Hematopoietic multipotent progenitor cell treated with erythropoietin and hydrocortisone succinate and interleukin-3 and kit ligand, for 8 days (in vitro differentiated cells): ENCODE measurements around the gene ZNF775.

Source experiments
- DNase-seq: peaks from one replicate; pipeline ENCODE4 v3.0.0-alpha.2; 2015

Gene ZNF775

DNA sequence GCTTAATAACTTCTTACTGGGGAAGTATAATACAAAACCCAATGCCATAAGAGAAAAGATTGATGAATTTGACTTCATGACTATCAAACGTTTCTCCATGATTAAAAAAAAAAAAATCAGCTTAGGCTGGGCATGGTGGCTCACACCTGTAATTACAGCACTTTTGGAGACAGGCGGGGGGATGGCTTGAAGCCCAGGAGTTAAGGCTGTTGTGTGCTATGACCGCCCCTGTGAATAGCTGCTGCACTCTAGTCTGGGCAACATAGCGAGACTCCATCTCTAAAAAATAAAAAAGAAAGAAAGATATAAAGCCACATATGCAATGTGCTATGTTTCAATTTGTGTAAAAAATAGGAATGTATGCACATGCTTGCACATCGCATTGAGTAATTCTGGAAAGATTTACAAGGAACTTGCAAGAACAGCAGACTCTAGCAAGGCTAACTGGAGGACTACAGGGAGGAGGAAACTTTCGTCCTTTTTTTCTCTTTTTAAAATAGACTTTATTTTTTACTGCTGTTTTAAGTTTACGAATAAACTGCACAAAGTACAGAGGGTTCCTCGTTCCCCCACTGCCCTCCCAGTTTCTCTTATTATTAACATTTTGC is 27.4 kb upstream of the ZNF775 start:
- no peak for DNase-seq

DNA sequence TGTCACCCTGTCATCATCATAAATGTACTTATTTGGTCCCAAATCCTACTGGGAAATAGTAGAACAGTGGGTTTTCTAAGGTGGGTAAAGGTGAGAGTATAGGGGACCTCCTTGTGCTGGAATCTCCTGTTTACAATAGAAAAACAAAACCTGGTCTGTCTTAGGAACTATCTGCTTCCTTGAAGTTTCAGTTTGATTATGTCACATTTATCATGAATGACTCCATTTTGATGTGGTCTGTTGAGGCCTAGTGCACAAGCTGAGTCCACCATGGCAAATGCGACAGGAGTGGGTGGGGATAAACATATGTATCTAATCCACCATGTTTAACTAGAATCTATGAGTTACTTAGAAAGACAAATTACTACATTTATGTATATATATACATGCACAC is 23.5 kb upstream of the ZNF775 start:
- no peak for DNase-seq

DNA sequence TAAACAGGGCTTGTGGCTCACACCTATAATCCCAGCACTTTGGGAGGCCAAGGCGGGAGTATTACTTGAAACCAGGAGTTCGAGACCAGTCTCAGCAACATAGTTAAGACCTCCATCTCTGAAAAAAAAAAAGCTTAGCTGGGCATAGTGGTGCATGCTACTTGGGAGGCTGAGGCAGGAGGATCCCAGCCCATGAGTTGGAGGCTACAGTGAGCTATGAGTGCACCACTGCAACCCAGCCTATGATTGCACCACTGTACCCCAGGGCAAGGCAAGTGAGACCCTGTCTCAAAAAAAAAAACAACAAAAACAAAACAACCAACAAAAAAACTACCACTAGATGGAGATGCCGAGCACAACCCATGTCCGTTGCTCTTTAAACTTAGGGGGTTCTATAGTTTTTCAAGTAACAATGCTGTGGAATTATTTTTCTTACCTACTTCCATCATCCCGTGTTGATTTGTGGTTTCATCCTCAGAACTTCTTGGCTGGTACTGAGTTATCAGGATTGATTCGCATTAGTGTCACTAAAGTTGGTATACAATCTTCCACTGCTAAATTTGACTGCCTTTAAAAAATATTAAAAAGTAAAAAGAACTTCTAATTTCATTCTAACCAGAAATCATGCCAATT is 22.7 kb upstream of the ZNF775 start:
- DNase-seq = peak; percentile 68

DNA sequence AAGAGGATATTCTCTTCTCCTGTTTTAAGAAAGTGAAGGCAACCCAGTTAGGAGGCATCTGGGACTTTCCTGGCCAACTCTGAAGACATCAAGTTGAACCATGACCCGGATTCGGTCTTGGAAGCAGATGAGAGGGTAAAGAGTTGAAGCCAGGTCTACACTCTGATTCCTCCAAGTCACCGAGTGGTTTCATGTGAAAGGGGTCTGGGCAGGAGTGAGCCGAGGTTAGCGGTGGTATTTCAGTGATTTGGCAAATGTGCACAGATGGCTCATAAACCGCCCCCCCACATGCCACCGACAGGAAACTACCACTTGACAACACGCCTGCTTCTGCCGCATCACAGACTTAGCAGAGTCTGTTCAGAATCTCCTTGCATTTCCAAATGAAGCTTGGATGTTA is 21.9 kb upstream of the ZNF775 start:
- no peak for DNase-seq

DNA sequence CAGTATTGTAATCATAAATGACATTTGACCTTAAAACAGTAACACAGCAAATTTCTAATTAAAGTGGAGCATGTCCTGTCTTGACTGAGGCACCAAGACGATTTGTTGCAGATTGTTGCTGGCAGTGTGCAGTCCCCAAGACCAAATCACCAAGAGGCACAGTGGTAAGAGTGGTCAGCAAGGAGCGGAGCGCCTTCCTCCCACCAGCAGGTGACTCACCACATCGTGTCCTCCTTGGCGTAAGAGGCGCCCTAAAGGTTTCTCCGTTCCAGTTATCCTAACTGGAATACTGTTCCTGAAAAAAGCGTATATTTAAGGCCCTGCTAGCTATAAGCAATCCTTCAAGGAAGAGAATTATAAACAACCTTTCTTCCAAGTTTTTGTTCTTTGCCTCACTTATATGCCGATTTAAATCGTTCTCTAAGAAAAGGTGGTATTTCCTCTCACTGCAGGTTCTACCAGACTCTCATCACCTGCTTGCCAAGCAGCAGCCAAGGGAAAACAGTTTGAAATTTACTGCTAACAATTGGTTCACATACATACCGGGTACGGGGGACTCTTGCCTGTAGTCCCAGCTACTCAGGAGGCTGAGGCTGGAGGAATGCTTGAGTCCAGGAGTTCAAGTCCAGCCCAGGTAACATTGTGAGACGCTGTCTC is 21.2 kb upstream of the ZNF775 start:
- no peak for DNase-seq

DNA sequence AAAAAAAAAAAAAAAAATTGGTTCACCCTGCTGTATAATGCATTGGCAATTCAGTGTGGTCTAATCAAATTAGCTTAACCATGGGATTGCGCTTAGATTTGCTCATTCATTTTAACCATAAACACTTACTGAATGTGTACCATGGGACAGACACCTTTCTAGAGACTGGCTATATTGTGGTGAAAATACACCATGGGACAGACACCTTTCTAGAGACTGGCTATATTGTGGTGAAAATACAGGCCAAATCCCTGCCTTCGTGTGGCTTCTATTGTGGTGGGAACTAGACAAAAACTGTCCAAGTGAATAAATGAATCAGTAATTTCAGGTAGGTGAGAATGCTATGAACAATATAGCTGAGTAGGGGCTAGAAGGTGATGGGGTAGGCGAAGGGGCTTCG is 20.7 kb upstream of the ZNF775 start:
- no peak for DNase-seq

DNA sequence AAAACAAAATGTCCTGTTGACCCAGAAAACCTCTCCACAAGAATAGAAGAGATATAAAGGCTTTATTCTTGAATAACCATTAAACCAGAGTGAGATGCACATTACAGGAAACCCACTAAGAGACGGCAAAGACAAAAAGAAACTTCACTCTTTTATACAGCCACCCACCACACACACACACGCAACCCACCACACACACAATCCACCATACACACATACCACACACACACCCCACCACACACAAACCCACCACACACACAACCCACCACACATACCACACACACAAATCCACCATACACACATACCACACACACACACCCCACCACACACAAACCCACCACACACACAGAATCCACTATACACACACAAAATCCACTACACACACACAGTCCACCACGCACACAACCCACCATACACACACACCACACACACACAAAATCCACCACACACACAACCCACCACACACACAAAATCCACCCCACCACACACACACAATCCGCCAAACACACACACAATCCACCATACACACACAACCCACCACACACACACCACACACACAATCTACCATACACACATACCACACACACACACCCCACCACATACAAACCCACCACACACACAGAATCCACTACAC is 20.0 kb upstream of the ZNF775 start:
- DNase-seq = no peak

DNA sequence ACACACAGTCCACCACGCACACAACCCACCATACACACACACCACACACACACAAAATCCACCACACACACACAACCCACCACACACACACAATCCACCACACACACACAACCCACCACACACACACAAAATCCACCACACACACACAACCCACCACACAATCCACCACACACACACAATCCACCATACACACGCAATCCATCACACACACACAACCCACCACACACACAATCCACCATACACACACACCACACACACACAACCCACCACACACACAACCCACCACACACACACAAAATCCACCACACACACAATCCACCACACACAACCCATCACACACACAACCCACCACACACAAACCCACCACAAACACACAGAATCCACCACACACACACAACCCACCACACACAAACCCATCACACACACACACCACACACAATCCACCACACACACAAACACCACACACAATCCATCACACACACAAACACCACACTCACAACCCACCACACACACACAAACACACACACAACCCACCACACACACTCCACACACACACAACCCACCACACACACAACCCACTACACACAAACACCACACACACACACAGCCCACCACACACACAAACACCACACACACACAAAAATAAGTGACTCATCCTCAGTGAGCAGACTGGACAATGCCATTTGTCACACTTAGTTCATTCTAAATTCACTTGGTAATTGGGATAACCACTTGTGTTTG is 19.3 kb upstream of the ZNF775 start:
- DNase-seq = no peak

DNA sequence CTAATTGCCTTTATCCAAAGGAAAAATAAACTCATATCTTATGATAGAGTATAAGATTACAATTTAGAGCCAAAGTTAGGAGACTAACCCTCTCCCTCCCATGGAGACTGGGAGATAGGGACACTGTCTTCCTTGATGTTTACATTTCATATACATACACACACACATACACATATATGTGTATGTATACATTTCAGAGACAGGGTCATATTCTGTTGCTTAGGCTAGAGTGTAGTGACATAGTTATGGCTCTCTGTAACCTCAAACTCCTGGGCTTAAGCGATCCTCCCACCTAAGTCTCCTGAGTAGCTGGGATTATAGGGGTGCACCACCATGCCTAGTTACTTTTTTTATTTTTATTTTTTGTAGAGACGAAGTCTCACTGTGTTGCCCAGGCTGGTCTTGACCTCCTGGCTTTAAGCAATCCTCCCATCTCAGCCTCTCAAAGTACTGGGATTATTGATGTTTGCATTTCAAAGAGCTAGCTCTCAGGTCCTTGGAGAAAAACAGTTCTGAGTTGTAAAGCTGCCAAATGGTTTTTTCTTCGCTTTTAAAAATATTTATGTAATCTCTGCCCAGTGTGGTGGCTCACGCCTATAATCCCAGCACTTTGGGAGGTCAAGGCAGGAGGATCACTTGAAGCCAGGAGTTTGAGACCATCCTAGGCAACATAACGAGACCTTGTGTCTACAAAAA is 18.6 kb upstream of the ZNF775 start:
- DNase-seq = no peak

DNA sequence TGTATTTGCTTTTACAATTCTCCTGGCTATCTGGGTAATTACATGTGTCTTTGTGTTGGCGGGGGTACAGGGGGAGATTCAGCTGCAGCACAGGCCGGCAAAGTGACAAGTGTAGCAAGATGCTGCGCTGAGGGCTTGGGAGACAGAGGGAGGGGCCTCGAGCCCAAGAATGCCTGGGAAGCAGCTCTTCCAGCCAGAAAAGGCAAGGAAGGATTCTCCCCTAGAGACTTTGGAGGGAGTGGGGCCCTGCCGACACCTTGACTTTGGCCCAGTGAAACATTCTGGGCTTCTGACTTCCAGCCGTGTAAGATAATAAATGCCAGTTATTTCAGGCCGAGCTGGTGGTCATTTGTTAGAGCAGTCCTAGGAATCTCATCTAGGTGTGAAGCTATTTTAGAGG is 17.7 kb upstream of the ZNF775 start:
- DNase-seq = no peak

DNA sequence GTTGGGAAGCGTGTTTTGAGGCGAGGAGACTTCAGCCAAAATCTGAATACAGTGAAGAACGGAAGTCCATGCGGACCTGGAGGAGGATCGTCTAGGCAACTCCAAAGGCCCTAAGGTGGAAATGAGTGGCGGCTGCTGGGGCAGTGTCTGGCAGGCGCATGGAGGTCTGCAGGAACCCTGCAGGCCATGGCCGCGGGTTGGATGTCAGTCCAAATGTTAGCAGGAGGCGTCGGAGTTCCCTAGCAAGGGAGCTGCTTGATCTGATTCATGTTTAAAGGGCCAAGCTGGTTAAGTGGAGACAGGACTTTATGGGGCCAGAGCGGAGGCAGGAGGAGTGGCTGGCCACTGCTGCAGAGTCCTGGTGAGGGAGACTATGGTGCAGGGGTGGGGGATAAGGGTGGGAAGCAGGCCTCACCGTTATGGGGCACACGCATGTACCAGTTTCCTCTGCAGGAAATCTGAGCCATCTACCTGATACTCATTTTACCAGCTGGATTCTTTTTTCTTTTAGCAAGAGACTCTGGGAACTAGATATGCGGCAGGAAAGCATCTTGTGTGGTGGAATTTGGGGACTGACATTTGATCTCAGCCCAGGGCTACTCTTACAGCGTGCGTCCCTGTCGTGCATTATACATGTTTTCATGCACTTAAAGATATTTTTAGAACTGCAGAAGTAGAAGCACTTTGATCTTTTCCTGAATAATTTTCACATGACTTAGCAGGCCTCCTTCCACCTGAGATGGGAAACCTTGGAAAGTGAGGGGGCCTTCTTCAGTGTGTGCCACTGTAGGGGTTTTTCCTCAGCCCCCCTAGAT is 17.1 kb upstream of the ZNF775 start:
- no peak for DNase-seq

DNA sequence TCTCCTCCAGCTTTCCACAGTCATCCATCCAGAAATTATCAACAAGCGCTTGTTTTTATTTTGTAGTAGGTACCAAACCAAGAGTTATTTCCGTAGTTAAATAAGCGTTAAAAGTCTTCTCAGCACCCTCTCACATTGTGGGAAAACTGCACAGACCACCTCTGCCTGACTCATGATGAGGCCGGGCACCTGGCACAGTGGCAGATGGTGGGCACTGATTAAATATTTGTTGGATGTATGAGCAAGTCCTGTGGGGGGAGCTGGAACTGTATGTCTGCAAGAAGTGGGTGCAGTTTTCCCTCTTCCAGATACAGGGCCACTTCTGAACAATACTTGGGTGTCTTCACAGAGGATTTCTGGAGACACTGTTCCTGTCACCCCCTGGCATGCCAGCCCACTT is 15.8 kb upstream of the ZNF775 start:
- peak; percentile 86 for DNase-seq

DNA sequence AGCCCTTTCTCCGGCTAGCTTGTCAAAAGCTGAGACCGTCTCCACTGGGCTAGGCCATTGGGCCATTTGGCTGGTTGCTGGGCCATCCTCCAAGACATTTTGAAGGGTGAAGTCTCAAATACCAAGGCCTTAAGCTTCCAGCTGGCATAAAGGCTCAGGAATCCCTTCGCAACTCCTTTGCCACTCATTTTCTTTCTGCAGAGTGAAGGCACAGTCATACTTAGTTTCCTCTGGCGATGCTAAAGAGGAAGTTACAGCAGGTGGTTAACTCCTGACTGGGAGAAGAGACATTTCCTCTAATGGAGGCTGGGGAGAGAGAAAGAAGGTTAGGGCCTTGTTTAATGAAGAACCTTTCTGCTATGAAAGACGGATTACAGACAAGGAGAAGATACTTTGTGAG is 15.3 kb upstream of the ZNF775 start:
- DNase-seq = peak; percentile 45

DNA sequence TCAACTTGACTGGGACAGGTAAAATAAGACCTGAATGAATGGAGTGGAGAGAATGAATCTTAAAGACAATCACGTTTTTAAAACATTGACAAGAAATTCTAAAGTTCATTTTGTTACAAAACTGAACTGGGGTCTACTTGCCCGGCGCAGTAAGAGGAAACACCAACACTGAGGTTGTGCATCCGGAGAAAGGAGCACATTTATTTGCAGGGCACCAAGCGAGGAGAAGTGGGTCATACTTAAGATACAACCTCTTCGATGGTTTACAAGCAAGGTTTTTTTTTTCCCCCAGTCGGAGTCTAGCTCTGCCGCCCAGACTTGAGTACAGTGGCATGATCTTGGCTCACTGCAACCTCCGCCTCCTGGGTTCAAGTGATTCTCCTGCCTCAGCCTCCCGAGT is 13.9 kb upstream of the ZNF775 start:
- no peak for DNase-seq

DNA sequence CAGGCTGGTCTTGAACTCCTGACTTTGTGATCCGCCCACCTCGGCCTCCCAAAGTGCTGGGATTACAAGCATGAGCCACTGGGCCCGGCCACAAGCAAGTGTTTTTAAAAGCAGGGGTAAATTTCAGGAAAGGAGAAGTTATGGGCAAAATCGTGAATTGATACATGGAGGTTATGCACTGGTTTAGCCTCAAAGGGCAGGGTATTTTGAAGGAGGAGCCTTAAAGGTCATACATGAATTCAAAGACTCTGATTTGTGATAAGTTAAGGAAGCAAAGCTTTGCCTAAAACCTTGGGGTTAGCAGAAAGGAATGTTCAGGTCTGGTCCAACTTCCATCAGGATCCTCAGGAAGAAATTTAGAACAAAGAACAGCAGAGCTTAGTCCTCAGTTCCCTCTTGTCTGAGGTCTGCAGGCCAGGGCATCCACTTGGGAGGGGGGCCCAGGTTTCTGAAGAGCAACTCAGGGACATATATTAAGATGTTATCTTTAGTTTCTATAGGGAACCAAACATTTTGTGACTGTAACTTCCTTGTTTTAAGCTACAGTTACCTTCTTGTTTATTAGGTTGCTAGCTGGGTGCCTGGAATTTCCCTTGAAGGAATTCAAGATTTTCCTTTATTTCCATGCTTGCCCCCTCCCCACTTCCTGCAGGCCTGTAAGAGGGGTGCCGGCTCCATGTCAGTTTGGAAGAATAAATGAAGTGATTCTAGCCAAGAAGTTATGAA is 13.3 kb upstream of the ZNF775 start:
- DNase-seq = no peak

DNA sequence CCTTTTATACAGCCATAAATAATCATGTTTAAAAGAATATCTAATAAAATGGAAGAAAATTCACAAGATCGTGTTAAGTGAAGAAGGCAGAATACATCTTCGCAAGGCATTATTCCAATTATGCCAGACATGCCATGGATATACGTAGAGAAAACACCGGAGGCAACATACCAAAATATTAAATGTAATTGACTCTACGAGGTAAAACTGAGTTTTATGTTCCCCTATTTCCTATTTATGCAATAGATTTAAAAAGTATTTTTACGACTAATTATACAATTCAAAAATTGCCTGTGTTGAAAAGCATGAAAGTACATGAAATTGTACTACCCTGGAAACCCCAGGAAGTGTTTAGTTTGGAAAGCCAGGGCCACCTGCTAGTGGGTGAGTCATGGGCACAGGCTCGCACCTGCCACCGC is 11.4 kb upstream of the ZNF775 start:
- DNase-seq = no peak

DNA sequence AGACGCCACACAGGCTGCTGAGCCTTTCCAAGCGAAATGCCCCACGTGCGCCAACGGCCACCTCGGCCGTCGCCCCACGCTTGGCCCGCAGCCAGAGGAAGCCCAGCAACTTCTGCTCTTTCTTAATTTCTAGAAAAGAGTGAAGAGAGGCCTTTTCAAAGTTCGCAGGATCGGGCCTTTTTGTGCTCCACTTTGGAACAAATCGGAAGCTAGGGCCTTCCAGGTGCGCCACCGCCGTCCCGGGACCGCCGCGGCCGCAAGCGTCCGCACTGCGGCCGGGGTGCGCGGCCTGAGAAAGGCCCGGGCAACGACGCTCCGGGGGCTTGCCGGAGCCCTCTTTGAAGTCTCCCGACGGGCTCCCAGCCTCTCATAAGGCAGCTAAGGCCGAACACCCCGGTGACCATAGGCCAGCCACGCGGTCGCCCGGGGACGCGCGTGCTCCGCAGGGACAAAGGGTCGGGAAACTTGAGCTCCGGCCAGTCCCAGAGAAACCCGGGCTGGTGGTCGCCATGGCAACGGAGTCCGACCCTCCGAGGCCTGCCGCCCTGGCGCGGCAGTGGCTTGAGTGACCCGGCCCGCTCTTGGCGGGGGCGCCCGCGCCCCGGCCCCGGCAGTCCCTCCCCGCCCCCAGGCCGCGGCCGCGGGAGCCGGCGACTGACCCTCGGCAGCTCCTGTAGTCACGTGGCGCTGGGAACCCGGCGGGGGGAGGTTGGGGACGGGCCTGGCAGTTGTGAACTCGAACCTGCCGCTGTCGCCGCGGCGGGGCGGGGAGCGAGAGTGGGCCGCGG is 10.8 kb upstream of the ZNF775 start, which contains the start of gene REPIN1:
TSS of gene REPIN1 (plus strand) at position 727 of the 788 bp plus-strand sequence. CDS start 890 bp downstream, outside the sequence.
- DNase-seq = peak; percentile 90

DNA sequence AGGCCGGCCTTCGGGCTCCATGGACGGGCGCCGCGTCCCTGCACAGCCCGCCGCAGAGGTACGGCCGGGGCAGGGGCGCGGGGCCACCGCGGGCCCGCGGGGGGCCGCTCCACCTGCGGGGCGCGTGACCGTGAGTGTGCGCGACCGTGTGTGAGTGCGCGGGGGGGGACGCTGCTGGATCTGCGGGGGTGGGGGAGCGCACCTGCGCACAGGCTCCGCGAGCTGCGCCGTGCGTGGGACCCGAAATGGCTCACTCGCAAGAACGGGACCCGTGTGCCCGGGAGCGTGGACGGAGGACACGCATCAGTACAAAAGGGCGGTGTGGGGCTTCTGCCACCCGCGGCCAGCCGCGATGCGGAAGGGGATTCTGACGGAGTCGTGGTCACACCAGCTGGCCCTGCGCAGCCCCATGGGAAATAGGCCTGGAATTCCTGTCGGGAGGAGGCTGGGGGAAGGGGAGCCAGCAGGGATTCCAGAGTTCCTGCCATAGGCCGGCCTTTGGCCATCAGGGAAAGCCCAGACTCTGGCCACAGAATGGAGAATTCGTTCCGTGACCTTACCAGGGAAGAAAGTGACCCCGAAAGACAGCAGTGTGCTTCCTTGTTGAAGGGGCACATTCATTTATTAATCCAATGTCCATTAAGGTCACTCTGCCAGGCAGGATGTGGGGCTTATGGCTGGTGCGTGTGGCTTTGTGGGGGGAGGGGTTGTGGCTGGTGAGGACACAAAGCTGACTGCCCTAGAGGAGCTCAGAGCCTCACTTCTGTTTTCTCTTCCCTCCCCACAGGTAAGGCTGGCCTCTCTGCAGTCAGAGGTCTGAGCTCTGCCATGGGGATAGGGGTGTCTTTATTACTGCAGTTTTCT is 10.0 kb upstream of the ZNF775 start:
- peak; percentile 53 for DNase-seq
